ENCODE results near the gene CORO7.

CORO7 gene

DNA sequence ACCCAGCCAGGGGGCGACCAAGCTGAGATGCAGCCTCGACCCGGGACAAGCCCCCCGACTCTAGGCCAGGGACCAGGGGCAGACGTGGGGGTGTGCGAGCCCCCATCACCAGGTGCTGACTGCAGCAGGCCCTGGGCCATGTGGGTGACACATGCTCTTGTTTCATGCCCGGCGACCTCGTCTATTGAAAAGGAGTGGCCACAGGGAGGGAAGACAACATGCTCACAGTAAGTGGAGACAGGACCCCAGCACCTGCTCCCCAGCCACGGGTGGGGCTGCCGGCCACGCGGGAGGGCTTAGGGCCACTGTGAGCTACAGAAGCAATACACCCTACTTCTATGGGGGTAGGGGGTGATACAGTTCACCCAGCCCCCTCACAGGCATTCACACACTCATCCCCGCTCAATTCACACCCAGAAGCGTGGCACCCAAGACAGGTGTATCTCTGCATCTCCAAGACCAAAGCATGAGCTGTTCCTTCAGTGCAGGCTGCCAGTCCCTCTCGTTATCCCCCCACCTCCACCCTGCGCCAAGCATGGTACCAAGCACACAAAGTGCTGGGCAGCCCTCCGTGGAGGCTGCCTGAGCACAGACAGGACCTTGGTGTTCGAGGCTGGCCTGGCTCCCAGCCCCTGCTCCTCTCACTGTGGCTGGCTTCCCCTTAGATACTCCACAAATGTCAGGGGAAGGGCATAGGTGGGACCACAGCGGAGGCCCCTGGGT lies 31.2 kb downstream of the CORO7 start:
- peaks cover 56% of the 10 kb centered on the region for H3K36me3 Mint-ChIP-seq
- peaks cover 7% of the 10 kb centered on the region for H3K4me1 Mint-ChIP-seq
- H3K9me3 Mint-ChIP-seq = no peaks in the 10 kb centered on the region
- no peak overlapping the region for H3K27ac Mint-ChIP-seq
- H3K4me3 Mint-ChIP-seq = no peak overlapping the region
- ATAC-seq = no peak
- H3K27me3 Mint-ChIP-seq = no peaks in the 10 kb centered on the region

DNA sequence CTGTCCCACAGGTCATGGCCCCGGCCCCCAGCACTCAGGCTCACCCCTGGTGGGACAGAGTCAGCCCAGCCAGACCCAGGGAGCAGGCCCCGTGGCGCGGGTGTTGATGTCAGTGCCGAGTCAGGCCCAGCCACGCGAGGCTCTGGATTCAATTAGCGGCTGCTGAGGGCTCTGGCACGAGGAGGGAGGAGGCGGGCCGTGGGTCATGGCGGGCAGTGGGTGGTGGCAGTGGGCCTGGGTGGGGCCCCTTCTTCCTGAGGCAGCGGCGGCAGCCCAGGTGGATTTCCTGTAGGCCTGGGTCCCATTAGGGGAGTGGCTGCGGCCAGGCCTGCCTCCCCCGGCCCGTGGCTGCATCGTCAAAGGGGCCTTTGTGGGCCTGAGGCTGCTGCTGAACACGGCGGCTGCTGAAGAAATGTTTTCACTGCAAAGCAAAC lies 31.9 kb downstream of the CORO7 start:
- H3K9me3 Mint-ChIP-seq = no peaks in the 10 kb centered on the region
- H3K4me1 Mint-ChIP-seq = peaks cover 7% of the 10 kb centered on the region
- ATAC-seq = no peak
- no peak overlapping the region for H3K27ac Mint-ChIP-seq
- peaks cover 51% of the 10 kb centered on the region for H3K36me3 Mint-ChIP-seq
- no peaks in the 10 kb centered on the region for H3K27me3 Mint-ChIP-seq
- no peak overlapping the region for H3K4me3 Mint-ChIP-seq

DNA sequence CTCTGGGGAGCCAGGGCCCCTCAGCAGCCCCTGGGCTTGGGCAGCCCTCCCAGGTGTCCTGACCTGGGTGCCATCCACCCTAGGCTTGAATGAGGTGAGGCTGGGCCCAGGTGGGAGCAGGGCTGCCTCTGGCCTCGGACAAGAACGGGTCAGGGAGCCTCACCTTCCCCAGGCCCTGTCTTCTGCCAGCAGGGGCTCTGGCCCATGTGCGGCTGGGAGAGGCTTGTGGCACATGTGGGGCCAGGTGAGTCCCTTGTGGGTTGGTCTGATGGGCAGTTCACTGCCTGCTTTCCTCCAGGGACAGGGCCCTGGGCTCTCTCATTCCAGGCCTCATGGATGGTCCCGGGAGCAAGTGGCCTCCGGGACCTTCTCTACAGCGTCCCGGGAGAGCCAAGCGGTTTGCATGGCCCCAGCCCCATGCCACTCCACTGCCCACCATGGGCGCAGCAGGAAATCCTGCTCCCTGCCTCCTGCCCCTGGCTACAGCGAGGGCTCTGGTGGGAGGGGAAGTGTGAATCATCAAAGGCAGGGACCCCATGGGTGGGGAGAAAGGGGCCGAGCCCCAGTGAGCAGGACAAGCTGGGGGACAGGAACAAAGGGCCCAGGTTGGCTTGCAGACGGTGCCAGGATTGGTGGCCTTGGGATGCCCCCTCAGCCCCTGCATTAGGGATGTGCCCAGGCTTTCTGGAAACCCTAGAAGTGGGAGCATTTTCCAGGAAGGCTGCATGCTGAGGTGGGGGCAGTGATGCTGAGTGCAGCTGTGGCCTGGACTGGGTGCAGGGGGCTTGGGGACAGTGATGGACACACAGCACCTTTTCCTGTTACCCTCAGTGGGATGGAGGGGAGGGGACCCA lies 32.6 kb downstream of the CORO7 start:
- H3K9me3 Mint-ChIP-seq = no peaks in the 10 kb centered on the region

DNA sequence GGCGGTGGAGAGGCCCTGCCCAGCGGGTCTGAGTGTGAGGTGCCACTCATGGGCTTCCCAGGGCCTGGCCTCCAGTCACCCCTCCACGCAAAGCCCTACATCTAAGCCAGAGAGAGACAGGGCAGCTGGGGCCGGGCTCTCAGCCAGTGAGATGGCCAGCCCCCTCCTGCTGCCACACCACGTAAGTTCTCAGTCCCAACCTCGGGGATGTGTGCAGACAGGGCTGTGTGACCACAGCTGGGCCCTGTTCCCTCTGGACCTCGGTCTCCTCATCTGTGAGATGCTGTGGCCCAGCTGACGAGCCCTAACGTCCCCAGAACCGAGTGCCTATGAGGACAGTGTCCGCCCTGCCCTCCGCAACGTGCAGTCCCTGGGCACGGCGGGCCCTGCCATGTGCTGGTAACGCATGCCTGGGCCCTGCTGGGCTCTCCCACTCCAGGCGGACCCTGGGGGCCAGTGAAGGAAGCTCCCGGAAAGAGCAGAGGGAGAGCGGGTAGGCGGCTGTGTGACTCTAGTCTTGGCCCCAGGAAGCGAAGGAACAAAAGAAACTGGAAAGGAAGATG lies 33.5 kb downstream of the CORO7 start:
- Mint-ChIP-seq H3K4me3 (no peak overlapping the region), H3K27me3 (no peaks in the 10 kb centered on the region), H3K9me3 (no peaks in the 10 kb centered on the region), H3K4me1 (peaks cover 10% of the 10 kb centered on the region), H3K27ac (no peak overlapping the region), H3K36me3 (peaks cover 54% of the 10 kb centered on the region)
- ATAC-seq = no peak

More for the DNA sequence above, 32.6 kb downstream of the CORO7 start:
- no peak for ATAC-seq
- H3K27ac Mint-ChIP-seq = no peak overlapping the region
- H3K27me3 Mint-ChIP-seq = no peaks in the 10 kb centered on the region
- H3K36me3 Mint-ChIP-seq = peaks cover 51% of the 10 kb centered on the region
- peaks cover 7% of the 10 kb centered on the region for H3K4me1 Mint-ChIP-seq
- no peak overlapping the region for H3K4me3 Mint-ChIP-seq

DNA sequence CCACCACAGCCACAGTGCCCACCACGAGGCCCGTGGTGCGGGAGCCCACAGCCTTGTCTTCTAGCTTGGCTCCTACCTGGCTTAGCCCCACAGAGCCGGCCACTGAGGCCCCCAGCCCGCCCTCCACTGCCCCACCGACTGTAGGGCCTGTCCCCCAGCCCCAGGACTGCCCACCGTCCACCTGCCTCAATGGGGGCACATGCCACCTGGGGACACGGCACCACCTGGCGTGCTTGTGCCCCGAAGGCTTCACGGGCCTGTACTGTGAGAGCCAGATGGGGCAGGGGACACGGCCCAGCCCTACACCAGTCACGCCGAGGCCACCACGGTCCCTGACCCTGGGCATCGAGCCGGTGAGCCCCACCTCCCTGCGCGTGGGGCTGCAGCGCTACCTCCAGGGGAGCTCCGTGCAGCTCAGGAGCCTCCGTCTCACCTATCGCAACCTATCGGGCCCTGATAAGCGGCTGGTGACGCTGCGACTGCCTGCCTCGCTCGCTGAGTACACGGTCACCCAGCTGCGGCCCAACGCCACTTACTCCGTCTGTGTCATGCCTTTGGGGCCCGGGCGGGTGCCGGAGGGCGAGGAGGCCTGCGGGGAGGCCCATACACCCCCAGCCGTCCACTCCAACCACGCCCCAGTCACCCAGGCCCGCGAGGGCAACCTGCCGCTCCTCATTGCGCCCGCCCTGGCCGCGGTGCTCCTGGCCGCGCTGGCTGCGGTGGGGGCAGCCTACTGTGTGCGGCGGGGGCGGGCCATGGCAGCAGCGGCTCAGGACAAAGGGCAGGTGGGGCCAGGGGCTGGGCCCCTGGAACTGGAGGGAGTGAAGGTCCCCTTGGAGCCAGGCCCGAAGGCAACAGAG lies 34.2 kb downstream of the CORO7 start:
- Mint-ChIP-seq H3K4me1 (peaks cover 14% of the 10 kb centered on the region), H3K36me3 (peaks cover 56% of the 10 kb centered on the region), H3K27me3 (no peaks in the 10 kb centered on the region), H3K9me3 (no peaks in the 10 kb centered on the region), H3K27ac (no peak overlapping the region), H3K4me3 (no peak overlapping the region)
- no peak for ATAC-seq

DNA sequence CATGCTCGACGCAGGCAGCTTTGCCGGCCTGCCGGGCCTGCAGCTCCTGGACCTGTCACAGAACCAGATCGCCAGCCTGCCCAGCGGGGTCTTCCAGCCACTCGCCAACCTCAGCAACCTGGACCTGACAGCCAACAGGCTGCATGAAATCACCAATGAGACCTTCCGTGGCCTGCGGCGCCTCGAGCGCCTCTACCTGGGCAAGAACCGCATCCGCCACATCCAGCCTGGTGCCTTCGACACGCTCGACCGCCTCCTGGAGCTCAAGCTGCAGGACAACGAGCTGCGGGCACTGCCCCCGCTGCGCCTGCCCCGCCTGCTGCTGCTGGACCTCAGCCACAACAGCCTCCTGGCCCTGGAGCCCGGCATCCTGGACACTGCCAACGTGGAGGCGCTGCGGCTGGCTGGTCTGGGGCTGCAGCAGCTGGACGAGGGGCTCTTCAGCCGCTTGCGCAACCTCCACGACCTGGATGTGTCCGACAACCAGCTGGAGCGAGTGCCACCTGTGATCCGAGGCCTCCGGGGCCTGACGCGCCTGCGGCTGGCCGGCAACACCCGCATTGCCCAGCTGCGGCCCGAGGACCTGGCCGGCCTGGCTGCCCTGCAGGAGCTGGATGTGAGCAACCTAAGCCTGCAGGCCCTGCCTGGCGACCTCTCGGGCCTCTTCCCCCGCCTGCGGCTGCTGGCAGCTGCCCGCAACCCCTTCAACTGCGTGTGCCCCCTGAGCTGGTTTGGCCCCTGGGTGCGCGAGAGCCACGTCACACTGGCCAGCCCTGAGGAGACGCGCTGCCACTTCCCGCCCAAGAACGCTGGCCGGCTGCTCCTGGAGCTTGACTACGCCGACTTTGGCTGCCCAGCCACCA lies 35.1 kb downstream of the CORO7 start:
- Mint-ChIP-seq H3K27ac (no peak overlapping the region), H3K4me1 (peaks cover 14% of the 10 kb centered on the region), H3K27me3 (no peaks in the 10 kb centered on the region), H3K9me3 (no peaks in the 10 kb centered on the region), H3K4me3 (no peak overlapping the region), H3K36me3 (peaks cover 50% of the 10 kb centered on the region)
- ATAC-seq = no peak

DNA sequence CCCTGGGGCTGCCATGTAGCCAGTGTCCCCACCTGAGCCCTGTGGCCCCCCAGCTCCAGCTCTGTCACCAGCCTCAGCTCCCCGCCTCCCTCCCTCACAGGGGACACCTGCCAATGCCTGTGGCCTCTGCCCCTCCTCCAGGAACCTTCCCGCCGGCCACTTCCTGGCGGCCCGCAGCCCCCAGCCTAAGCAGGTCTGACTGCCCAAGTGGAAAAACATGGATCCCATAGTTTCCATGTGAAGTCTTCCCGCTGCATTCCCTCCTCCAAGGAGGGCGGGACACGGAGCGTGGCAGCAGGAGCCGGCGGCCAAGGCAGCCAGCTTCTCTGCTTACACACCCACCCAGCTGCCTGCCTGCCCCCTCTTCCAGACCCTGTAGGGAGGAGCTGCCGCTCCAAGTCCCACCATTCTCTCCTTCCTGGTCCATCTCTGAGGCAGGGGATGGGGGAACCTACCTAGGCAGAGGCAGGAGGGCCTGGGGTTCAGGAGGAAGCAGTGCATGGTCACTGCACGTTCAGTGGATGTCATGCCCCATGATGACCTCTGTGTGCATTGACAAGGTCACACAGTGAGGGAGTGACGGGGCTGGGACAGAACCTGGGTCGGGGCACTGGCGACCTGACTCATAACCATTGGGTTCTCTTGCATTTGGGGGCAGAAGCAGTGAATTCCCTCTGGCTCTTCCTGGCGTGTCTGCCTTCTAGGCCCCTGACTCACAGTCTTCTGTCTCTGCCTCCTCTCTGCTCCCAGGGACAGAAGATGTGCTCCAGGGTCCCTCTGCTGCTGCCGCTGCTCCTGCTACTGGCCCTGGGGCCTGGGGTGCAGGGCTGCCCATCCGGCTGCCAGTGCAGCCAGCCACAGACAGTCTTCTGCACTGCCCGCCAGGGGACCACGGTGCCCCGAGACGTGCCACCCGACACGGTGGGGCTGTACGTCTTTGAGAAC lies 36.0 kb downstream of the CORO7 start:
- no peaks in the 10 kb centered on the region for H3K27me3 Mint-ChIP-seq
- no peak for ATAC-seq
- no peak overlapping the region for H3K27ac Mint-ChIP-seq
- no peaks in the 10 kb centered on the region for H3K9me3 Mint-ChIP-seq
- H3K4me1 Mint-ChIP-seq = peaks cover 20% of the 10 kb centered on the region
- peaks cover 47% of the 10 kb centered on the region for H3K36me3 Mint-ChIP-seq
- H3K4me3 Mint-ChIP-seq = no peak overlapping the region

DNA sequence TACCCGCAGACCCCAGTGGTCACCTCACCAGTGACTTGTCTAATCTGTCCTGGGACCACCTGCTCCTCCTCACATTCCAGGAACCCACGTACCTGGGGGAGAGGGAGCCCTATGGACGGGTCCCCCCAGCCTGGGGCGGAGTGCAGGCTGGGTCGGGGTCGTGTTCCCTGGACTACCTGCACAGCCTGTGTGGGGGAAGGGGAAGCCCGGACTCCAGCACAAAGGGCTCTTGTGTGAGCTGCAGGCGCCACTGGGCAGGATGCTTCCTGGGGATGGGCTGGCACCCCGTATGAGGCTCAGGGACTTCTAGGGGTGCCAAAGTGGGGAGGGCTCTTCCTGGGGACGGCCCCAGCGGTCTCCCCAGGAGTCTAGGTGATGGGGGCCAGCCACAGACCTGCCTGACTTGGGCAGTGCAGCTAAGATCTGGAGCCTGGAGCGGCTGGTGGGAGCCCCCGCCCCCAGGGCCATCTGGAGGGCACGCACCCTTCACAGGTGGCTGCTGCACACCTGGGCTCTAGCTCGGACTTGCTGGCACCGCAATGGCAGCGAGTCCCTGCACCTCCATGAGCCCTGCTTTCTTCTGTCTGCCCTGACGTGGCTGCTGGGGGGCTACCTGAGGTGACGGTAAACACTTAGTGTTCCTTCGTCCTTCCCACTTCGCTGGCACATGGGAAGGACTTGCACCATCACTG lies 37.3 kb downstream of the CORO7 start:
- Mint-ChIP-seq H3K27ac (no peak overlapping the region), H3K4me1 (peaks cover 30% of the 10 kb centered on the region), H3K36me3 (peaks cover 44% of the 10 kb centered on the region), H3K4me3 (no peak overlapping the region), H3K9me3 (no peaks in the 10 kb centered on the region), H3K27me3 (no peaks in the 10 kb centered on the region)
- ATAC-seq = no peak

DNA sequence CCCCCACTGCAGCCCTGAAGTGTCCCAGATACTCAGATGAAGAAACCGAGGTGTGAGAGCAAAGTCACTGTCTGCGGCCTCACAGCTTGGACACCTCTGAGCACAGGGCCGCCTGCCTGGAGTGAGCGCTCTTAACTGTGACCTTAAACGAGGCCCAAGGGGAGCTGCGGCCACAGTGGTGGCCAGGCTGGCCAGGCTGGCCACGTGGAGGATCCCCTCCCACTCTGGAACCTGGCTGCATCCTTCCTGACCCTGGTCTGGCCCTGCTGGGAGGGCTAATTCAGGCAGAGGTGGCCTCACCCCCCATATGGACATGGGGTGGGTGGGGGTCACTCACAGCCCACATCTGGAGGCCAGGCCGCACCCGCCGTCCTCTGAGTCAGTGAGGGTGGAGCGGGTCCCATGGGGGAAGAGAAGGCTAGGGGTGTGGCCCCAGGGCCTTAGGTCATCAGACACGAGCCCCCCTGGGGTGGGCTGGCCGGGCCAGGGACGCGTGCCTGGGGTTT lies 38.2 kb downstream of the CORO7 start:
- Mint-ChIP-seq H3K9me3 (no peaks in the 10 kb centered on the region), H3K27me3 (no peaks in the 10 kb centered on the region), H3K36me3 (peaks cover 39% of the 10 kb centered on the region), H3K4me3 (no peak overlapping the region), H3K4me1 (peaks cover 40% of the 10 kb centered on the region), H3K27ac (no peak overlapping the region)
- ATAC-seq = peak; percentile 14

DNA sequence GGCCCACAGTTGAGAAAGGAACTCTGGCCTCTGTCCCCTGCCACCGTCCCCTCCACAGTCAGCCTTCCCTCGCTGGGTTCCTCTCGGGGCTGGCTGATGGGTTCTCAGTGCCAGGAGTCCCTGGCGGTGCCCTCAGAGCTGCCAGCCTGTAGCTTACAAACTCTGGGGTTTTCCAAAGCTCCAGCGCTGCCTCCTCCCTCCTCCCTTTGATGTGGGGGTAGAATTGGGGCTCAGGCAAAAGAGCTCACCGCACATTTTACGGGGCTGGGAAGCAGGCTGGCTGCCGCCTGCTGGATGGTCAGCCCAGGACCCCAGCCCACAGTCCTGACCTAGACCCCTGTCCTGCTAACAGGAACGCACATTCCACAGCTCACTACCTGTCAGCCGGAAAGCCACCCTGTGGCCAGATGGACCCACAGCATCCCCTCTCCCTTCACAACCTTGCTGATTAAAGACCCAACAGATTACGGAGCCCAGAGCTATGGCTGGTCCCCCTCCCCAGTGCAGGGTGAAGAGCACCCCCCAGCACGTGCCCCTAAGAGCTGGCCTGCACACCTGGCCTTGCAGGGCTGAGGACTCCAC lies 38.7 kb downstream of the CORO7 start:
- H3K27ac Mint-ChIP-seq = no peak overlapping the region
- H3K4me3 Mint-ChIP-seq = no peak overlapping the region
- H3K9me3 Mint-ChIP-seq = no peaks in the 10 kb centered on the region
- H3K36me3 Mint-ChIP-seq = peaks cover 34% of the 10 kb centered on the region
- H3K27me3 Mint-ChIP-seq = no peaks in the 10 kb centered on the region
- ATAC-seq = no peak
- peaks cover 45% of the 10 kb centered on the region for H3K4me1 Mint-ChIP-seq

DNA sequence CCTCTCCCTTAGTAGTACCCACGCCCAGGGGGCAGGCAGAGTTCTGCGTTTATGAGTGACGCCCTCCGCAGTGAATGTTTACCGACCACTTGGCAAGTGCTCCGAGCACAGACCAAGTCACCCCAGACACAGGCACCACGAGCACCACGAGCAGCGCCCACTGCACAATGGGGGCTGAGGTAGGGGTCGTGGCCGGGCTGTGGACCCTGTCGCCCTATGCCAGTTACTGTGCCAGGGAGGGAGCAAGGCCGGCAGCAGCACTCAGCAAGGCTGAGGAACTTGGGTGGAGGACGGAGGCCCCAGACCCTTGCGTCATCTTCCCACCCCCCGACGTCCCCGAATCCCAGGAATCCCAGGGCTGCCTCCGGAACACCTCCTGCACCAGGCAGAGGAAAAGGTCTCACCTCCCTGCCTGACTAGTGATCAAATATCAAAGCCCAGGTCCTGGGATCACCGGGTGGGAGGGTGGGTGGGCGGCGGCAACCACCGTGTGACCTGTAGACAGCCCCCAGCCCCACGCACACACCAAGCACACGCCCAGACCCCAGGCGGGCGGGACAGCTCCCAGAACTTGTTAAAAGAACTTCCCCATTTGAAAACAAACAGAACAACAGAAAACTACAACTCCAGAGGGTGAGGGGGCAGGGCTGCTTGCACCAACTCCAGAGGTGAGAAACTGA lies 39.4 kb downstream of the CORO7 start:
- H3K4me1 Mint-ChIP-seq = peaks cover 51% of the 10 kb centered on the region
- no peak overlapping the region for H3K27ac Mint-ChIP-seq
- no peak overlapping the region for H3K4me3 Mint-ChIP-seq
- H3K9me3 Mint-ChIP-seq = no peaks in the 10 kb centered on the region
- peaks cover 29% of the 10 kb centered on the region for H3K36me3 Mint-ChIP-seq
- ATAC-seq = no peak
- H3K27me3 Mint-ChIP-seq = no peaks in the 10 kb centered on the region
